NCI-H2107 treated with DMSO at 0.1 percent for 48 hours (cell line): ENCODE data around the gene SNX30.

Source experiments
- DNase-seq: peaks from one replicate; lab custom pipeline; 2025; ENCODE audit not compliant: unreplicated experiment; lab: John Stamatoyannopoulos, UW

SNX30 gene

GRCh38 chr9:112853882-112854585 is 103.5 kb downstream of the SNX30 start:
- DNase-seq: no peak

DNA sequence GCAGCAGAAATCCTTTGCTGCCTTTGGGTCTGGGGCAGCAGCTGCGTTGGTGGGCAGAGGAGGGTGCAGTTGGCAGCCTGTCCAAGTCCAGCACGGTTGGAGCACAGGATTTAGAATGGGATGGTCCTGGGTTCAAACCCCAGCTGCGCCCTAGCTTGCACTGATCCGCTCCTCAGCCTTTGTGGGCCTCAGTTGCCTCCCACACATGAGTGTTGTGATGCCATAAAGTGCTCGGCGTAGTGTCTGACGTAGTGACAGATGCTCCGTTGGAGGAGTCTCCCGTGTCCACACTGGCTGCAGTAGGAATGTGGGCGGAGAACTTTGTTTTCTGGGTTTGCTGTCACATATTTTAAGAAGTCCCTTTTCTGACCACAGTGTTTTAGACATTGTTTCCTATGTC is 104.1 kb downstream of the SNX30 start:
- DNase-seq: no peak

- no peak for DNase-seq
Observed at GRCh38 chr9:112856200-112856599, 105.6 kb downstream of the SNX30 start.

- DNase-seq: no peak
Observed at GRCh38 chr9:112856843-112857242, 106.3 kb downstream of the SNX30 start.

DNA sequence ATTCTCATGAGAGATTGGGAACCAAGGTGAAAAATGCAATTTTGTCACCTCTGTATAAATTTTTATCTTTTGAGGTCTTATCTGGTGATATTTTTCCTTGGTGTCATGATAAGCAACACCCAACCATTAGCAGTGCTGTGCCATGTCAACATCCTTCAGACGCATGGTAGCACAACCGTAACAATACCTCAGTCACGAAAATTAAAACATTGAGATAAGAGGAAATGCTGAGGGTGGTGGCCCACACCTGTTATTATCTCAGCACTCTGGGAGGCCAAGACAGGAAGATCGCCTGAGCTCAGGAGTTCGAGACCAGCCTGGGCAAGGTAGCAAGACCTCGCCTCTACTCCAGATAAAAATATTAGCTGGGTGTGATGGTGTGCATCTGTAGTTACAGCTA is 107.4 kb downstream of the SNX30 start:
- DNase-seq: no peak

DNA sequence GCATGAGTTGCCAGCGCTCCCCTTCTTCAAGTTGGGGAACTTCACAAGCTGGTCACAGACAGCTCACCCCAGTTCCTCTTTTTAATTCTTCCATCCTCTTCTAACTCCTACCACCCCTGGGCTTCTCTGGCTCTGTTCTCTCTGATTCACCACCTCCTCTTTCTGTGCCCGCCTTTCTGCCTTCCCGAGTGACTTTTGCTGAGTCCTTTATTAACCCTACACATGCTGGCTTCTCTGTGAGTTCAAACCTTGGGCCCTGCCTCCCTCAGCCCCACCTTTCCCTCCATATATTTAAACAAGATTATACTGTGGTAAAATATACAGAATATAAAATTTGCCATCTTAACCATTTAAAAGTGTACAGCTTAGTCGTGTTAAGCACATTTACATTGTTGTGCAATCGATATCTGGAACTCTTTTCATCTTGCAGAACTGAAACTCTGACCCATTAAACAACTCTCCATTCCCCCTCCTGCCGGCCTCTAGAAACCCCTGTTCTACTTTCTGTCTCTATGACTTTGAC is 108.1 kb downstream of the SNX30 start:
- no peak for DNase-seq

DNA sequence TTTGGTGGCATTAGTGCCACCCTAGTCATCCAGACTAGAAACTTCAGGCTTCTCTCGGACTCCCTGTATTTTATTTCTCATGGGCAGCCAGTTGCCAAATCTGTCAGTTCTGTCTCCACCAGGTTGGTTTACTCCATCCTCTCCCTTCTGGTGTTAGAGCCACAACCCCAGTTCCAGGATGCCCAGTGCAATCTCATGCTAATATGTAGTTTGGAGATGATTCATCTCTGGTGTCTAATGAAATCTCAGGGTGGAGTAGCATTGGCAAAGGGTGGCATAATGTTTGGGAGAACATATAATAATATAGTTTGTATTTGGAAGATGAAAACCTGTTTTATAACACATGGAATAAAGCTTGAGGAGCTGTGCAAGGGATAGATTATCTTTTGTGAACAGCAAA is 109.9 kb downstream of the SNX30 start:
- no peak for DNase-seq

DNA sequence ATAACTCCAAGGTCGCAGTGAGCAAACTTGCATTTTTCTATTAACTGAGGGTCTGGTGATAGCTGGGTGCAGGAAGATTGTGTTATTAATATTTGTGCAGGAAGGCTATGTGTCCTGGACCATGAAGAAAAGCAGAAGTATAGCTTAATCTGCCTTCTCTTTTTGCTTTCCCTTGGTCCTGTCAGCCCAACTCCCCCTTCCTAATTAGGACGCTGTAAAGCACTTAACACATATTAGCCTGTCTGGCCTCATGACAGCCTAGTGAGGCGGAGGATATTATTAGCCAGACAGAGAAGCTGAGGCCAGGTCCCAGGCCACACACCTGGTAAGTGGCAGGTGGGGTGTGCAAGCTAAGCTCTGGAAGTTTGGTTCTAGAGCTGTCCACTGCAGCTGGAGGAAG is 110.6 kb downstream of the SNX30 start:
- no peak for DNase-seq

DNA sequence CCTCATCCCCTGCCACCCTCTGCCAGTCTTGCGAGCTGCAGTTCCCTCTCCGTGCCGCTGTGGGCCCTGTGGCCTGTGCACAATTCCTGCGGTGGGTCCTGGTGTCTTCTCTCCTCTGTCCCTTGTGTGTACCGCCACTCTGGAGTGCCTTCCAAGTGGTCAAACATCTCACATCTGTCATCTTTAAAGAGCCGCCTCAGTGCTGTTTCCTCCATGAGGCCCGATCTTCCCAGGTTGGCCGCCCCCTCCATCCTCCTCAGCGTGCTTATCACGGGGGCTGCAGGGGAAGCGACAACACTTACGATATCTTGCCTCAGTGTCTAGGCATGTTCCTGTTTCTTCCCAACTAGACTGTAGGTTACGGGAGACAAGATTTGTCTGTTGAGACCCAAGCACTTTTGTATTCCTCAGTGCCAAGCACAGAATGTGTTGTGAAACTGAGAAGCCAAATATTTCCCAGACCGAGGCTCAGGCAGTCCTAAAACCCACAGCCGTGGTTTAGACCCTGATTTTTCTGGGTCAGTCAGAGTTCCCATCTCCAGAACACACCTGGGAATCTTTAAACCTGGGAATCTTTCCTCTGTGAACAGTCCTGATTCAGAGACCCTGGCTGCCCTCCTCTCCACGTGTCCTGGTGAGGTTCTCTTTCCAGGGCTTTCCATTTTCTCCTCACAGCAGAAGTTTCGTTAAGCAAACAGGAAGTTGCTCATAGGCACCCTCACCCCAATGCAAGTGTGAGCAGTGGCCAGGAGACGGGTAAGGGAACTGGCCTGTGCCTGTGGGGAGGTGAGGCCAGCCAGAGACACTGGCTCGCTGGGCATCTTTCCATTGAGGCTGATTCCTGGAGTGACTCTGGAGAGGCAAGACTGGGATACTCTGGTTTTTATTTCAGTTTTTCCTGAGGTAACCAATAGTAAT is 111.3 kb downstream of the SNX30 start:
- DNase-seq: no peak

DNA sequence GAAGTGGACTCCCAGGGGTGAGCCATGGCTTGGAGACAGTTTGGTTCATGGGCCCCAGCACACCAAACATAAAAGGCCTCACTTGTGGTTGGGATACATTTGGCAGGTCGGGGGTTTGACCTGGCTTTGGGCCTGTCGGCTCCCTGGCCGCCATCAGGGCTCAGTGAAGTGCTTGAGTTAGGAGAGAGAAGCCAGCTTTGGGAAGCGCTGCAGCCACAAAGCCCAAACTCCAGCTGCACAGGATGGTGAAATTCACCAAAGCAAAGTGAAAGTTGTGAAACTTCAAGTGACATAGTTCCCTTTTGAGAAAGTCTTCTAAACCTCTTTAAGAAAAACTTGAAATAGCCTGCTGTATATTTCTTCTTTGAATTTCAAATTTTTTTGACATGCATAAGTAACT is 112.7 kb downstream of the SNX30 start:
- DNase-seq: no peak

DNA sequence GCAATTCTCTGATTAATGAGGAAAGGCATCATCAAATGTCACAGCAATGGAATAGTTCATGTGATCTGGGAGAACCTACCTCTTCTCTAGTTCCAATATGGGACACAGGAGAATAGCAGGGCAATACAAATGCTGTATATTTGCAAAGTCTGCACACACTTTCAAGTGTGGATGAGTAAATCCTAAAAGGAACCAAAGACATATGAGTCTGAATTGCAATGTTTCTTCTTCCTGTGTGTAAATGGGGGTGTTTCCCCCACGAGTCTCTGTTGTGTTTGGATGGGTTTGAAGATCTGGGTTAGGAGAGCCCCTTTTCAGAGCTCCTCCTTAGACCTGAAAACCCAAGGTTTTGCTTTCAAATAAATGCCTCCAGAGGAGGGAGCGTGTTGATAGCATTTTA is 113.2 kb downstream of the SNX30 start:
- DNase-seq: no peak

GRCh38 chr9:112864403-112864802 is 113.8 kb downstream of the SNX30 start:
- no peak for DNase-seq

DNA sequence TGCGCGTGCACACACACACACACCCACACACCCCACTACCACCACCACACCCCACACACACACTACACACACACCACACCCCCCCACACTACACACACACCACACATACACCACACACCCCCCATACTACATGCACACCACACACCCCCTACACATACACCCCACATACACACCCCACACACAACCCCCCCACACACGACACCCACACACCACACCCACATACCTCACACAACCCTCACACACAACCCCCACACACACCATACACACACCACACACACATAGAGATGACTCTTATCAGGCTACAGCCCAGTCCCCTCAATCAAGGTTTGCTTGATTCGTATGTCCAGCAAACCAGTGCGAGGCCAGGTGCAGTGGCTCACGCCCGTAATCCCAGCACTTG is 114.4 kb downstream of the SNX30 start:
- DNase-seq: no peak

GRCh38 chr9:112866662-112867274 is 116.2 kb downstream of the SNX30 start:
- DNase-seq: no peak

DNA sequence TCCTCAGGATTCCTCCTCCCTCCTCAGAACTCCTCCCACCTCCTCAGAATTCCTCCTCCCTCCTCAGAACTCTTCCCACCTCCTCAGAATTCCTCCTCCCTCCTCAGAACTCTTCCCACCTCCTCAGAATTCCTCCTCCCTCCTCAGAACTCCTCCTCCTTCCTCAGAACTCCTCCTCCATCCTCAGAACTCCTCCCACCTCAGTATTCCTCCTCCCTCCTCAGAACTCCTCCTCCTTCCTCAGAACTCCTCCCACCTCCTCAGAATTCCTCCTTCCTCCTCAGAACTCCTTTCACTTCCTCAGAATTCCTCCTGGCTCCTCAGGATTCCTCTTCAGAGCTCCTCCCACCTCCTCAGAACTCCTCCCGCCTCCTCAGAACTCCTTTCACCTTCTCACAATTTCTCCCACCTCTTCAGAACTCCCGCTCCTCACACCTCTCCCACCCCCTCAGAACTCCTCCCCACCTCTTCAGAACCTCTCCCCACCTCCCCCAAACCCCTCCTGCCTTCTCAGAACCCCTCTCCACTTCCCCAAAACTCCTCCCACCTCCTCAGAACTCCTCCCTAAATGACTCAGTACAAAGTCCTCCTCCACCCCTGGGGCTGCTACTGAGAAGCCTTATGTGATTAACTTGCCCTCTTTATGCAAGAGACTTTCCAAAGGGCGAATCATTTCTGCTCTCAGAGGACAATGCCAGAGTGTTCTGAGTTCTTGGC is 116.9 kb downstream of the SNX30 start:
- no peak for DNase-seq

DNA sequence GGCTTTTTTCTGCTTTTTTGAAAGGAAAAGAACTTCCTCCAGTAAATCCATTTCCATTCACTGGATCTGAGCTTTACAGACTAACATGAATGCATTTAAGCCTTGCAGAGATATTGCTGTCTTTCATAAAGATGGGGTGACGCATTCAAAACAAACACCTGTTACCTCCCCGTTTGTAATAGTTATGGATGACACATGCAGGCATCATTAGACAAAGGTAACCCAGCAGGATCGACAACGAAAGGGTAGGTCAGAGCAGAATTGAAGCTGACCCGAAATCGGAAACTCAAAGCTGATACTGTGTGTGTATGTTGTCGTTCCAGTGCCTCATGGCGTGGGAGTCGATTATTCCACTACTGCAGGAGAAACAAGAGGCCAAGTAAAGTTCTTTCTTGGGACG is 117.9 kb downstream of the SNX30 start:
- DNase-seq: no peak

DNA sequence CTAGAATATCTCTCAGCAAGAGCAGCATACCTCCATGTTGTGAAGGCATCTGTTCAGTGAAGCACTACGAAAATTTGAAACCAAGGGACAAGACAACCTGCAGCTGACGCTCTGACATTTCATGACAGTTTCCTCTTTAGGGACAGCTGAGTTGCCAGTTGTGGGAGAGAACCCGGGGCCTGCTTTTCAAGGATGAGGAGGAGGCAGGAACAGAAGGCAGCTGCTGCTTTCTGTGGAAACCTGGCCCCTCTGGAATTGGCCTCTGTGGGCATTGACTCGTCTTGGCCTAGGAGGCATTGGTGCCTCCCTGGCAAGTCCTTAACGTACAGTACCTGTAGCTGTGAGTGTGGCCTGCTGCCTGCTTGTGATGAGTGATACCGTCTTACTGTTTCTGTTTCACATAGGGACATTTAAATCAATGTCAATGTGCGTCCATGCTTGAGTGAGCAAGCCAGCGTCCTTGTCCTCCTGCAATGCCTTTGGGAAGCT is 118.5 kb downstream of the SNX30 start:
- DNase-seq: no peak

DNA sequence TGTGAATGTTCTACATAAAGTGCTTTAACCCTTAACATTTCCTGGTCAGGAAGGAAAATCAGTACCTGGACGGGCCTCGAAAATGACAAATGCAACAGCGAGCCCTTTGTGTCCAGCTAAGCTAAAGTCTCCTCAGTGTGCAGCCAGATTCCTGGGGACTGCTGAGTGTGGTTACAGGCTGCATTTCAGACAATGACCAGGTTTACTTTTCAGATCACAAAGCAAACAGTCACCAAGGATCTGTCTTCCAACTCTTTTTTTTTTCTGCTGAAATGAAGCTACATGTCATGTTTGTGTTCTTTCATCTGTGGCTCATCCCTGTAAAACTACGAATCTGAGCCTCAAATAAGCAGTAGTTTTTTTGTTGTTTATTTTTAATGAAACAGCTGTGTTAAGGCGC is 119.4 kb downstream of the SNX30 start:
- DNase-seq: no peak

GRCh38 chr9:112870556-112870955 is 120.0 kb downstream of the SNX30 start:
- no peak for DNase-seq

DNA sequence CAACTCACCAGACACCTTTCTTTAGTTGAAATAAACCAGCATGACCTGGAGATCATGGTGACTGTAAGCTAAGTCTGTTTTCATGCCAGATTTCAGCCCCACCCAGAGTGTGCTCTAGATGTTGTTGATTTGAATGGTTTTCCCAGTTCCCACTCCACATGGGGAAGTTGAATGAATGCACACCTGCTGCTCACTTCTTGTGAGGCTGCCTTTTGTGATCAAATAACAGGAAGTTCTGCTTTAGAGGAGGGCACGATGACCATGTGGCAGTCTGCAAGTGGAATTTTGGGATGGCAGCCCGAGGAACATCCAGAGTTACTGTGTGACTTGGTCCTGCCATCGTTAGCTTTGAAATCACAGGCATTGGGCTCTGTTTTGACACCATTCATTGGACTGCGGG is 121.5 kb downstream of the SNX30 start:
- no peak for DNase-seq
